AG09309 (cell line): Measurements from ENCODE around the gene CYB5D1.
"Not testable (repeated sequence)": the region's sequence is repeated elsewhere in the genome, so short reads cannot be mapped to it uniquely, and the experiment has no call there.

Source experiments
- DNase-seq: peaks from one replicate; pipeline ENCODE4 v3.0.0-alpha.2; 2010; ENCODE audit warnings: low read depth
- H3K4me3 ChIP-seq: 2 replicates; pipeline ENCODE4 v1.5.1; 2011; ENCODE audit warnings: mild to moderate bottlenecking, low read depth, low read length, moderate library complexity; ENCODE audit not compliant: control insufficient read depth
- TF ChIP-seq, protein P1 (sequence below): IDR thresholded peaks from 2 replicates; pipeline ENCODE4 v1.5.1; 2011; ENCODE audit warnings: mild to moderate bottlenecking, low read depth, low read length, inconsistent platforms; ENCODE audit not compliant: insufficient read depth, control insufficient read depth; ENCODE audit errors: missing control alignments

Gene CYB5D1

DNA sequence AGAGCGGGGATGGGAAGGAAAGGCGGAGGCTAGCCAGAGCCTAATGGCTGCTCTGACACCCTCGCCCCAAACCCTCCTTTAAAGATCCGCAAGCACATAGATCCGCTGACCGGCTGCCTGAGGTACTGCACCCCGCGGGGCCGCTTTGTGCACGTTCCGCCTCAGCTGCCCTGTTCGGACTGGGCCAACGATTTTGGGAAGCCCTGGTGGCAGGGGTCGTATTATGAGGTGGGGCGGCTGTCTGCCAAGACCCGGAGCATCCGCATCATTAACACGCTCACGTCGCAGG is 663 bp downstream of the CYB5D1 start:
- peak overlapping the region; percentile 83 for H3K4me3 ChIP-seq
- TF ChIP-seq, protein P1, sequence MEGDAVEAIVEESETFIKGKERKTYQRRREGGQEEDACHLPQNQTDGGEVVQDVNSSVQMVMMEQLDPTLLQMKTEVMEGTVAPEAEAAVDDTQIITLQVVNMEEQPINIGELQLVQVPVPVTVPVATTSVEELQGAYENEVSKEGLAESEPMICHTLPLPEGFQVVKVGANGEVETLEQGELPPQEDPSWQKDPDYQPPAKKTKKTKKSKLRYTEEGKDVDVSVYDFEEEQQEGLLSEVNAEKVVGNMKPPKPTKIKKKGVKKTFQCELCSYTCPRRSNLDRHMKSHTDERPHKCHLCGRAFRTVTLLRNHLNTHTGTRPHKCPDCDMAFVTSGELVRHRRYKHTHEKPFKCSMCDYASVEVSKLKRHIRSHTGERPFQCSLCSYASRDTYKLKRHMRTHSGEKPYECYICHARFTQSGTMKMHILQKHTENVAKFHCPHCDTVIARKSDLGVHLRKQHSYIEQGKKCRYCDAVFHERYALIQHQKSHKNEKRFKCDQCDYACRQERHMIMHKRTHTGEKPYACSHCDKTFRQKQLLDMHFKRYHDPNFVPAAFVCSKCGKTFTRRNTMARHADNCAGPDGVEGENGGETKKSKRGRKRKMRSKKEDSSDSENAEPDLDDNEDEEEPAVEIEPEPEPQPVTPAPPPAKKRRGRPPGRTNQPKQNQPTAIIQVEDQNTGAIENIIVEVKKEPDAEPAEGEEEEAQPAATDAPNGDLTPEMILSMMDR, result peak; percentile 59
- DNase-seq, result no peak

DNA sequence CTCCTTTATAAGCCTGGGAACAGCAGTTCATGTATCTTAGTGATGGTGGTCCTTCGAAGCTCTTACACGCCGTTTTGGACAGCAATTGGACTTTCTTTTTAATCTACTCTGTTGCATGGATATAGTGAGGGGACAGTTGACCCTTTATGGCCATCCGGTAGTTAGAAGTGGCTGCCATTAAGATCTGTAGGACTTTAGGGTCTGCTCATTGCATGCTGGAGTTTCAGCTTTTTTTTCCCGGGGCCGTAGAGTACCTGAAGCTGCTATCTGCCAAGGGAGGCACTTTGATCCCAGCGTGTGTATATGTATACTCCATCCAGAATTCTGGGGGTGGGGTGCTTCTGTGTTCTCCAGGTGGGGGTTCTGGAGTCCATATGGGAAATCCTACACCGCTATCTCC is 1.2 kb downstream of the CYB5D1 start:
- DNase-seq, result no peak
- H3K4me3 ChIP-seq, result peak overlapping the region; percentile 83
- TF ChIP-seq, protein P1, result no peak

DNA sequence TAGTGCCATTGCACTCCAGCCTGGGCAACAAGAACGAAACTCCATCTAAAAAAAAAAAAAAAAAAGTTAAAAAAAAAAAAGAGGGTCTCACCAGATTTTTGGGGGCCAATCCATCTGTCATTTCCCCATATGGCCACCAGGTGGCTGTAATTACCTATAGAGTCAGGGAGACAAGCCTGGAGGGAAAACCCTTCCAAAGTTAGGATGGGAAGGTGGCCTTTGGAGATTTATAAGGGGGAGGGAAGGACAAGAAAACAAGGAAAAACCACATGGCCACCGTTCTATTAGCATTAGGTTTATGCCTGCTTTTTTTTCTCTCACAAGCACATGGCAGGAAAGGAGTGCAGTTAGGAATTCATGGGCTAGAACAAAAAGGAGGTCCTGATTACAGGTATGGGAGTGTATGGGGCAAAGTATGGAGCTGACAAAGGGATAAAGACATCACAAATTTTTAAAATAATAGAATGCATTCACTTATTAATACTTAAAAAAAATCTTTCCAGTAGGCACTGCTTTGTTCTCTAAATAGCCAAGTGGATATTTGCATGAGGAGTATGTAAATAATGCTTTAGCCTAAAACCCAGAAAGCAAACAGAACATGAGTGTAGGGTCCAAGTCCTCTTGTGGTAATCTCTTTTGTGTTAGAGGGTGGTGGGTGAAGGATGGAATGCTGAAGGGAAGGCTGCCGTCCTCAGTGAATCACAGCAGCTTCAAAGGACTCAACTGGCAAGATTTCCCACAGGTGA is 5.1 kb downstream of the CYB5D1 start:
- DNase-seq, result no peak
- H3K4me3 ChIP-seq, result no peak overlapping the region
- TF ChIP-seq, protein P1, result peak; percentile 71

DNA sequence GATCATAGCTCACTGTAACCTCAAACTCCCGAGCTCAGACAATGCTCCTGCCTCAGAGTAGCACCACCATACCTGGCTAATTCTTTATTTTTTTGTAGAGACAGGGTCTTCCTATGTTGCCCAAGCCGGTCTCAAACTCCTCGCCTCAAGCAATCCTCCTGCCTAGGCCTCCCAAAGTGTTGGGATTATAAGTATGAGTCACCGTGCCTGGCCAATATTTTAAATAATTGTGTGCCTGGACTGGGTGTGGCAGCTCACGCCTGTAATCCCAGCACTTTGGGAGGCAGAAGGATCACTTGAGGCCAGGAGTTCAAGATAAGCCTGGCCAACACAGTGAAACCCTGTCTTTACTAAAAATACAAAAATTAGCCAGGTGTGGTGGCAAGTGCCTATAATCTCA is 6.6 kb downstream of the CYB5D1 start:
- H3K4me3 ChIP-seq, result not testable (repeated sequence)

DNA sequence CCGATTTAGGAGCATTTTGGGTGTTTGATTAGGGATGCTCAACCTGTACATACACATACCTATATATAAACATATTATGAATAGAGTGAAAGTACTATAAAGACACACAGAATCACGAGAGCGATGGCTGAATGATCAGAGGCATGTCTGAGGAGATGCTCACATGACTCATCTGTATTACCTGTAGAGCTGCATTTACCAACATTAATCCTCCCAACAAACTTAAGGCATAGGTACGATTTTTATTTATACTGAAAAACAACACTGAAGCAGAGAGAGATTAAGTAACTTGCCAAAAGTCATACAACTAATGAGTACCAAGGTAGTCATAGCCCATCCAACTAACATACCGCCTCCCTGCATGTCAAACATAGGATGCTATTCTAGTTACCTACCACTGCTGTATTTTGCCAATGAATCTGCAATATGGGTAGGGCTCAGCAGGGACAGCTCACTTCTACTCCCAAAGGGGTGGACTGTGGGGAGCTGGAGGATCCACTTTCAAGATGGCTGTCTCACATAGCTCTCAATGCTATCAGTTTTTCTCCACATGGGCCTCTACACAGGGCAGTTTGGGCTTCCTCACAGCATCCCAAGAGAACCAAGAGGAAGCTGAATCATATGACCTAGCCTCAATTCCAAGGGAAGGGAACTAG is 7.3 kb downstream of the CYB5D1 start:
- DNase-seq, result no peak
- TF ChIP-seq, protein P1, result no peak
- H3K4me3 ChIP-seq, result no peak overlapping the region

More for the DNA sequence above, 6.6 kb downstream of the CYB5D1 start:
- DNase-seq, result not testable (repeated sequence)

DNA sequence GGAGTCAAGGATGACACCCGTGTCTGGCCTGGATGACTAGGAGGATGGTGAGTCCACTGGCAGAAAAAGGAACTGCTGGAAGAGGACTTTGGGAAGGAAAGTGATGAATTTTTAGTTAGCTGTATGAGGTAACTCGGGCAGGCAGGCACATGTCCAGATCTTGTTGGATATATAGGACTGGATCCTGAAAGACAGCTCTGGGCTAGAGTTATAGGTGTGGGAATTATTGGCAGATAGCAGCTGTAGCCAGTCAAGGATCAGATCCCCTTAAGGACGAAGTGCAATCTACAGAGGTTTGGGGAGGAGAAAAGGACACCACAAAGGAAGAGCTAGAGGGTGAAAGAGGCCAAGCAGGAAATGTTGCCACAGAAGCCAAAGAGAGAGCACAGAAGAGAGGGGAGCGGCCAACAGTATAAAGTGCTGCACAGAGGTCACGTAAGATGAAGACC is 10.1 kb downstream of the CYB5D1 start:
- DNase-seq, result no peak
- TF ChIP-seq, protein P1, result no peak
- no peak overlapping the region for H3K4me3 ChIP-seq

DNA sequence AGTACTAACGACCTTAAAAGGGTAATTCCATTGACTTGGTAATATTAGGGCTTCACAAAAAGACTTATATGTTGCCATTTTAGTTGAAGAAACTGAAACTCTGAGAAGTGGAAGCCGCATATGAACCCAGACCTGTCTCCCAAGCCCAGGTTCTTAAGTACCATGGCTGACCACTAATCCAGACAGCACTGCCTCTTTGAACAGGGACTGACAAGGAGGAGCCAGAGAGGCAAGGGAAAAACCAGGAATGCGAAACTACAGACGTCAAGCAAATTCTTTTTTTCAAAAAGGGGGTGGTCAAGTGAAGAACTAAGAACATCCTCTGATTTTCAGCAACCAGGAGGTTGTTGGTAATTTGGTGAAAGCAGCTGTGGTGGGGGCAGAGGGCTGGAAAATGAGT is 15.2 kb downstream of the CYB5D1 start:
- H3K4me3 ChIP-seq, result no peak overlapping the region
- TF ChIP-seq, protein P1, result no peak
- no peak for DNase-seq
